Activated T-cell treated with anti-CD3 and anti-CD28 coated beads, Interleukin-2, amount 50 U/mL, for 24 hours (primary cell): ENCODE results near the gene LAMTOR5.
"Not testable (repeated sequence)": the region's sequence is repeated elsewhere in the genome, so short reads cannot be mapped to it uniquely, and the experiment has no call there.

Experiments used
- DNase-seq: peaks from one replicate; pipeline ENCODE4 v3.0.0-alpha.2; 2020
- H3K27ac Mint-ChIP-seq: 2 replicates; pipeline ENCODE4 v1.8.0; 2020; ENCODE audit warnings: mild to moderate bottlenecking, mixed read lengths
- H3K27me3 Mint-ChIP-seq: 2 replicates; pipeline ENCODE4 v1.8.0; 2020; ENCODE audit warnings: mixed read lengths
- H3K36me3 Mint-ChIP-seq: 2 replicates; pipeline ENCODE4 v1.8.0; 2020; ENCODE audit warnings: low read depth, mixed read lengths
- H3K4me1 Mint-ChIP-seq: 2 replicates; pipeline ENCODE4 v1.8.0; 2020; ENCODE audit warnings: low read depth, mixed read lengths
- H3K4me3 Mint-ChIP-seq: 2 replicates; pipeline ENCODE4 v1.8.0; 2020; ENCODE audit warnings: mild to moderate bottlenecking, moderate library complexity, mixed read lengths
- H3K9me3 Mint-ChIP-seq: 2 replicates; pipeline ENCODE4 v1.8.0; 2020; ENCODE audit warnings: mixed read lengths

LAMTOR5 gene

DNA sequence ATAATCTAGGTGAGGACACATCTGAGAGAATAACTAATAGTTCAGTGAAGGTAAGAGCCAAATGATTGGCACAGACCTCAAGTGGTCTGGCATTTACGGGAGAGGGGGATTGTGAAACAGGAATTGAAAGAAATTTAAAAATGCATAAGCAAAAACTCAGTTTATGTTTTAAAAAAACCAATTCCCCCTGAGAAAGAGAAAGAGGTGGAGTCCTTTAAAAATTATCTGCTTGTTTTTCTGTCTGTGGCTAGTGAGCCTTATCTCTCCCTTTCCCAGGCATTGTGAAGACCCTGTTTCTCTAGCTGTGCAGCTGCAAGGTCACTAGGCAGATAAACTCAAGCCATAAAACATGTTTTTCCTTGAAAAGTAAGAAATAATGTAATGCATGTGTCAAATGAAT is 5.6 kb upstream of the LAMTOR5 start:
- DNase-seq, H3K27ac Mint-ChIP-seq, H3K27me3 Mint-ChIP-seq, H3K4me3 Mint-ChIP-seq, H3K9me3 Mint-ChIP-seq, H3K36me3 Mint-ChIP-seq: not testable (repeated sequence)
- H3K4me1 Mint-ChIP-seq: peaks cover 10% of the 10 kb centered on the region

DNA sequence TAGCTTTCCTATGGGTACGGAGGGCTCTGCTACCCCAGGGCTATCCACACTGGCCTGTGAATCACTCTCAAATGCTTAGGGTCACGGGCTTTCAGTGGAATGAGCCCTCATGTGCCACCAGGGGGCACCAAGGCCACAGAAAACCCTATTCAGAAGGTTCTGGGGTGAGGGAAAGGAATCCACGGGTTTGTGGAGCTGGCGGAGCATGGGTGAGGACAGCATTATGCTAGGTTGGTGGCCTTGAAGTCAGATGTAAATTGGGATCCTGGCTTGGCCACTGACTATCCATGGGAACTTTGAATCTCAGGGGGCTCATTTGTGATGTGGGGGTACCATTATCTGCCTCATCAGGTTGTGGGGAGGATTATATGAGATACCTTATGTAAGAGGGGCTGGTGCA is 5.1 kb upstream of the LAMTOR5 start:
- Mint-ChIP-seq H3K9me3 (no peaks in the 10 kb centered on the region), H3K36me3 (peaks cover 4% of the 10 kb centered on the region), H3K4me1 (peaks cover 15% of the 10 kb centered on the region), H3K27ac (peak overlapping the region; percentile 12), H3K4me3 (no peak overlapping the region), H3K27me3 (no peaks in the 10 kb centered on the region)
- DNase-seq: peak; percentile 68

DNA sequence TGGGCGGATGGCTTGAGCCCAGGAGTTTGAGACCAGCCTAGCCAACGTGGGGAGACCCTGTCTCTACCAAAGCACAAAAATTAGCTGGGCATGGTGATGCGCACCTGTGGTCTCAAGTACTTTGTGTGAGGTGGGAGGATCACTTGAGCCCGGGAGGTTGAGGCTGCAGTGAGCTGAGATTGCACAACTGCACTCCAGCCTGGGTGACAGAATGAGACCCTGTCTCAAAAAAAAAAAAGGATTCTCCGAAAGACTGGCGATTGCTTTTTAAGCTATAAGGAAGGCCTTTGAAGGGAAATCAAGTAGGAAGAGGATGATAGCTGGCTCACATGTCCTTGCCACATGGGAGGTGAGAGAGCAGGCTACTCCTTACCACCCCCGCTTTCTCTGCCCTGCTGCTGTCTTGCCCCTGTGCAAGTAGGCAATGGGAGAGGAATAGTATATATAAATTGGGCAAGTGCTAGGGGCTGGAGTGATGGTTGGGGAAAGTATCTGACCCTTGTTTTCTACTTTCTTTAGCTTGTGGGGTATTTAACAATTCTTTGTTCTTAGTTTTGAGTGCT is 3.8 kb upstream of the LAMTOR5 start:
- Mint-ChIP-seq H3K4me3 (no peak overlapping the region), H3K9me3 (no peaks in the 10 kb centered on the region), H3K4me1 (peaks cover 20% of the 10 kb centered on the region), H3K27ac (no peak overlapping the region), H3K36me3 (peaks cover 14% of the 10 kb centered on the region), H3K27me3 (no peaks in the 10 kb centered on the region)
- DNase-seq: no peak

- H3K27ac Mint-ChIP-seq: no peak overlapping the region
- no peaks in the 10 kb centered on the region for H3K9me3 Mint-ChIP-seq
- H3K4me3 Mint-ChIP-seq: no peak overlapping the region
Measured at GRCh38 chr1:110409316-110409715, 1.8 kb upstream of the LAMTOR5 start.

DNA sequence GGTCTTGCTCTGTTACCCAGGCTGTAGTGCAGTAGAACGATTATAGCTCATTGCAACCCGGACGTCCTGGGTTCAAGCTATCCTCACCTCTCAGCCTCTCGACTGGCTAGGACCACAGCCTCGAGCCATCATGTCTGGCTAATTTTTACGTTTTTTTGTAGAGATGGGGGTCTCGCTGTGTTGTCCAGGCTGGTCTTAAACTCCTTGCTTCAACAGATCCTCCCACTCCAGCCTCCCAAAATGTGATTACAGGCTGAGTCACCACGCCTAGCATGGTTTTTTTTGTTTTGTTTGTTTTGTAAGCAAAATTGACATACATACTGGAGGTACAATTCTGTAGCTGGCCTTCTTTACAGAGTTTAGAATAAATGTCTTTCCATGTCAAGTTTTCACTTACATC is 994 bp upstream of the LAMTOR5 start:
- H3K36me3 Mint-ChIP-seq: peaks cover 33% of the 10 kb centered on the region
- H3K9me3 Mint-ChIP-seq: no peaks in the 10 kb centered on the region
- H3K4me1 Mint-ChIP-seq: peaks cover 24% of the 10 kb centered on the region
- DNase-seq: no peak
- peak overlapping the region; percentile 100 for H3K4me3 Mint-ChIP-seq
- peak overlapping the region; percentile 100 for H3K27ac Mint-ChIP-seq
- no peaks in the 10 kb centered on the region for H3K27me3 Mint-ChIP-seq

More at GRCh38 chr1:110409316-110409715, 1.8 kb upstream of the LAMTOR5 start:
- no peak for DNase-seq
- Mint-ChIP-seq H3K4me1 (peaks cover 24% of the 10 kb centered on the region), H3K36me3 (peaks cover 25% of the 10 kb centered on the region), H3K27me3 (no peaks in the 10 kb centered on the region)

DNA sequence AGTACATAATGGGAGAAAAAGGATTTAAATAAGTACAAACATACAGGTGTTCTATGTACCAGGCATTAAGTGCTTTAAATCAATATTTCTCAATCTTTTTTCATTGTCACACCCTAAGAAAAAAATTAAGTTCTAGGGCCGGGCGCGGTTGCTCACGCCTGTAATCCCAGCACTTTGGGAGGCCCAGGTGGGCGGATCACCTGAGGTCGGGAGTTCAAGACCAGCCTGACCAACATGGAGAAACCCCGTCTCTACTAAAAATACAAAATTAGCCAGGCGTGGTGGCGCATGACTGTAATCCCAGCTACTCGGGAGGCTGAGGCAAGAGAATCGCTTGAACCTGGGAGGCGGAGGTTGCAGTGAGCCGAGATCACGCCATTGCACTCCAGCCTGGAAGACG is 1.1 kb downstream of the LAMTOR5 start:
- Mint-ChIP-seq H3K4me3 (peak overlapping the region; percentile 100), H3K27ac (peak overlapping the region; percentile 100)
- not testable (repeated sequence) for H3K27me3 Mint-ChIP-seq

GRCh38 chr1:110404401-110404800 is 3.1 kb downstream of the LAMTOR5 start:
- Mint-ChIP-seq H3K27me3 (no peaks in the 10 kb centered on the region), H3K4me3 (no peak overlapping the region), H3K4me1 (peaks cover 24% of the 10 kb centered on the region), H3K36me3 (peaks cover 73% of the 10 kb centered on the region), H3K9me3 (no peaks in the 10 kb centered on the region), H3K27ac (peak overlapping the region; percentile 60)
- DNase-seq: no peak

More for the DNA sequence above, 1.1 kb downstream of the LAMTOR5 start:
- H3K36me3 Mint-ChIP-seq: peaks cover 54% of the 10 kb centered on the region
- H3K4me1 Mint-ChIP-seq: peaks cover 24% of the 10 kb centered on the region
- not testable (repeated sequence) for H3K9me3 Mint-ChIP-seq, DNase-seq

GRCh38 chr1:110403805-110404204 is 3.7 kb downstream of the LAMTOR5 start:
- Mint-ChIP-seq H3K36me3 (peaks cover 79% of the 10 kb centered on the region), H3K4me1 (peaks cover 19% of the 10 kb centered on the region), H3K9me3 (no peaks in the 10 kb centered on the region), H3K27ac (no peak overlapping the region), H3K27me3 (no peaks in the 10 kb centered on the region), H3K4me3 (no peak overlapping the region)
- no peak for DNase-seq

- H3K27me3 Mint-ChIP-seq, H3K4me3 Mint-ChIP-seq, H3K27ac Mint-ChIP-seq, DNase-seq, H3K4me1 Mint-ChIP-seq, H3K9me3 Mint-ChIP-seq: not testable (repeated sequence)
- peaks cover 62% of the 10 kb centered on the region for H3K36me3 Mint-ChIP-seq
Measured at GRCh38 chr1:110396259-110396958, 11.1 kb downstream of the LAMTOR5 start.

DNA sequence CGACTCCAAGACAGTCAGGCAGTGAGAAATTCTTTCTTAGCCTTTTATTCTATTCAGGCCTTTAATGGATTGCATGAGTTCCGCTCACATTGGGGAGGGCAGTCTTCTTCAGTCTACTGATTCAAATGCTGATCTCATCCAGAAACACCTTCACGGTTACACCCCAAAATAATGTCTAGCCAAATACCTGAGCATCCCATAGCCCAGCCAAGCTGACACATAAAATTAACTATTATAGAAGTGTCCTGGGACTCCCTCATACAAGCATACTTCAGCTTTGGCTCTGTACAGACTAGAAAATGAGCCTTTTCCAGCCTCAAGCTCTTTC is 13.0 kb downstream of the LAMTOR5 start:
- no peak overlapping the region for H3K4me3 Mint-ChIP-seq
- no peak overlapping the region for H3K27ac Mint-ChIP-seq

DNA sequence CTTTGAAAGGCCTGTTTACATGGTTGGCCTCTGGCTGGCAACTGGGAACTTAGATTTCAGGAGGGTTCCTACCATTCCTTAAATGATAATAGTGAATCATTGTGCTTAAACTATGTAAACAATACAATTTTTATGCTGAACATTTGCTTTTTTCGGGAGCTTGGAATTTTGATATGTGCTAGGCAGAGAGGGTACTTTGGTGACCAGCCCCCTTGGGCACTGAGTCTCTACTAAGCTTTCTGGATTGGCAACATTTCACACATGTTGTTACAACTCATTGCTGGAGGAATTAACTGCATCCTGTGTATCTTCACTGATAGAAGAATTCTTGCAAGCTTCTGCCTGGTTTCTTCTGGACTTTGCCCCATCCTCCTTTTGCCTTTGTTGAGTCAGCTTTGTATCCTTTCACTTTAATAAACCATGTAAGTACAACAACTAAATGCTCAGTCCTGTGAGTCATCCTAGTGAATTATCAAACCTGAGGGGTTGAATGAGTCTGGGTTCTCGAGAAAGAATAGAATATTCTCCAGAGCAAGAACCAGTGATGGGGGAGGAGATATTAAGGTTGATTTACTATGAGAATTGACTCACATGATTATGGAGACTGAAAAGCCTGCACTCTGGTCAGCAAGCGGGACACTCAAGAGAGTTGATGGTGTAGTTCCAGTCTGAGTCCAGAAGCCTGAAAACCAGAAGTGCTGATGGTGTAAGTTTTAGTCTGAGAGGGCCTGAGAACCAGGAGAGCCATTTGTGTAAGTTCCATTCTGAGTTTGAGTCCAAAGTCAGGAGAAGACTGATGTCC is 13.6 kb downstream of the LAMTOR5 start:
- no peak overlapping the region for H3K27ac Mint-ChIP-seq
- no peaks in the 10 kb centered on the region for H3K27me3 Mint-ChIP-seq
- H3K36me3 Mint-ChIP-seq: peaks cover 38% of the 10 kb centered on the region
- no peak overlapping the region for H3K4me3 Mint-ChIP-seq
- H3K9me3 Mint-ChIP-seq: no peaks in the 10 kb centered on the region
- DNase-seq: no peak
- H3K4me1 Mint-ChIP-seq: peaks cover 5% of the 10 kb centered on the region

More for the DNA sequence above, 13.0 kb downstream of the LAMTOR5 start:
- Mint-ChIP-seq H3K36me3 (peaks cover 44% of the 10 kb centered on the region), H3K4me1 (peaks cover 5% of the 10 kb centered on the region), H3K27me3 (no peaks in the 10 kb centered on the region), H3K9me3 (no peaks in the 10 kb centered on the region)
- DNase-seq: no peak

DNA sequence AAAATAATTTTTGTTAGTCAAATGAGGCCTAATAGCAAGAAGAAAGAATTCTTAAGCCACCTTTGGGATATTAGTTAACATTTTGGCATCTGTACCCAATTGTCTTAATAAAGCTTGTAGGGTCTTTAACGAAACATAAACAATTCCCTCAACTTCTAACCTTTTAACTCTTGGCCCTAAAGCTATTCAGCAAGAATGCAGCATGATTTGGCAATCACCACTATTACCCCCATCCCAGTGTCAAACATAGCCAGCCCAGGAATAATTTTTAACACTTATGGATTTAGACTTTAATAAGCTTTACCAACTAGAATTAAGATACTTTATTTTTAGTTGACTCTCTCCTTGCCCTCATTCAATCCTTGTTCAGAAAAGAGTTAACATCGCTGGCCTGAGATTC is 14.2 kb downstream of the LAMTOR5 start:
- no peak for DNase-seq
- Mint-ChIP-seq H3K9me3 (no peaks in the 10 kb centered on the region), H3K4me1 (peaks cover 5% of the 10 kb centered on the region), H3K27me3 (no peaks in the 10 kb centered on the region), H3K27ac (no peak overlapping the region), H3K4me3 (no peak overlapping the region), H3K36me3 (peaks cover 34% of the 10 kb centered on the region)

DNA sequence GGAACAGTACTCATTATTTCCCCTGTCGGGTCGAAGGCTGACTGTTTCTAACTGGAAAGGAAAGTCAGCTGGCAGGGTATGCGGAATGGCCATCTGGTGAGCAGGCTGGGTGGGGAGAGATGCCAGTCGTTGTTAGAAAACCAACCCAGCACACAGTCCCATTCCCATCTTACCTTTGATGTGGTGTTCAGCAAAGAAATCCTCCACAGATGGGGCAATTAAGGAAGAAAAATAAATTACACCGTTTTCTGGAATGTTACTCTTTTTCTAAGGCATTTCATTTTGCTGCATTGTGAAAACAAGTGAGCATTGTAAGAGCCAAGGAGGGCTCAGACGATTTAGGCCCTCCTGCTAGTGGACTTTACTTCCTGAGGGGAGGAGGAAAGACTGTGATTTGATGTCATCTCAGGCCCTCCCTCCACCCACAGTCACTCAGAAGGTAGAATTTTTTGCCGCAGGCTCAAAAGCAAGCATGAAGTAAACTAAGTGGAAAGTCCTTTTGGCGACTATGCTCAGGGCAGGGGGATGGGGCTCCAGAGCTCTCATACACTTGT is 16.7 kb downstream of the LAMTOR5 start, which contains the start of gene SLC16A4:
TSS of gene SLC16A4 (minus strand) at position 335 of the 554 bp plus-strand sequence. CDS start 1,703 bp downstream, outside the sequence.
- peaks cover 14% of the 10 kb centered on the region for H3K4me1 Mint-ChIP-seq
- no peak within 1 kb of the TSS for H3K27ac Mint-ChIP-seq
- DNase-seq: no peak
- no peak within 1 kb of the TSS for H3K4me3 Mint-ChIP-seq
- peaks cover 25% of the 10 kb centered on the region for H3K36me3 Mint-ChIP-seq
- no peaks in the 10 kb centered on the region for H3K9me3 Mint-ChIP-seq
- H3K27me3 Mint-ChIP-seq: no peaks in the 10 kb centered on the region

DNA sequence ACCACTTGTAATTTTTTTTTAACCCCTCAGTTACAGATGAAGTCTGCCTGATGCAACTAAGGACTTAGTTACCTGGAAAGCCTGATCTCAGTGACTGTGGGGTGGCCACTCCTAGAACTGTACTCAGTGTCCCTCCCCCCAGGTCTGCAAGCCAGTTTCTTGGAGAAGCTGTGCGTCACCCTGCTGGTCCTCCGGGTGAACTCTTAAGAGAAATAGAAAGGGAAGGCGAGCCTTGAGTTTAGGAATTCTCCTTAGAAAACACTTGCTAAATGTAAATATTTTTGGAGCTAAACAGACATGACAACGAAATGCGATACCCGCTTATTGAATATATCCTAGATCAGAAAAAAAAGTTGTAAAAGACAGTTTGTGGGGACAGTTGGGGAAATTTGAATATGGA is 17.4 kb downstream of the LAMTOR5 start:
- Mint-ChIP-seq H3K27ac (no peak overlapping the region), H3K9me3 (no peaks in the 10 kb centered on the region), H3K27me3 (no peaks in the 10 kb centered on the region), H3K4me3 (no peak overlapping the region), H3K4me1 (peaks cover 9% of the 10 kb centered on the region), H3K36me3 (peaks cover 21% of the 10 kb centered on the region)
- DNase-seq: no peak
